Stimulated activated CD4-positive, alpha-beta T cell treated with anti-CD3 and anti-CD28 coated beads, Interleukin-1b, Interleukin-23, amount 100 ng/mL, for 4 hours (primary cell): ENCODE data around the gene CD300A.

Experiments used
- DNase-seq, 2 donors: peaks; one replicate each; pipeline ENCODE4 v3.0.0-alpha.2; 2020; ENCODE audit warnings: low read depth in 2 of 2

Gene CD300A

DNA sequence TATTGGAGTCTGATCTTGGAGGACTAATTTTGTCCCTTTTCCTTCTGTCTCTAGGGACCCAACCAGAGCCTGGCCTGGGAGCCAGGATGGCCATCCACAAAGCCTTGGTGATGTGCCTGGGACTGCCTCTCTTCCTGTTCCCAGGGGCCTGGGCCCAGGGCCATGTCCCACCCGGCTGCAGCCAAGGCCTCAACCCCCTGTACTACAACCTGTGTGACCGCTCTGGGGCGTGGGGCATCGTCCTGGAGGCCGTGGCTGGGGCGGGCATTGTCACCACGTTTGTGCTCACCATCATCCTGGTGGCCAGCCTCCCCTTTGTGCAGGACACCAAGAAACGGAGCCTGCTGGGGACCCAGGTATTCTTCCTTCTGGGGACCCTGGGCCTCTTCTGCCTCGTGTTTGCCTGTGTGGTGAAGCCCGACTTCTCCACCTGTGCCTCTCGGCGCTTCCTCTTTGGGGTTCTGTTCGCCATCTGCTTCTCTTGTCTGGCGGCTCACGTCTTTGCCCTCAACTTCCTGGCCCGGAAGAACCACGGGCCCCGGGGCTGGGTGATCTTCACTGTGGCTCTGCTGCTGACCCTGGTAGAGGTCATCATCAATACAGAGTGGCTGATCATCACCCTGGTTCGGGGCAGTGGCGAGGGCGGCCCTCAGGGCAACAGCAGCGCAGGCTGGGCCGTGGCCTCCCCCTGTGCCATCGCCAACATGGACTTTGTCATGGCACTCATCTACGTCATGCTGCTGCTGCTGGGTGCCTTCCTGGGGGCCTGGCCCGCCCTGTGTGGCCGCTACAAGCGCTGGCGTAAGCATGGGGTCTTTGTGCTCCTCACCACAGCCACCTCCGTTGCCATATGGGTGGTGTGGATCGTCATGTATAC is 26.5 kb upstream of the CD300A start:
- DNase-seq, result no peak

DNA sequence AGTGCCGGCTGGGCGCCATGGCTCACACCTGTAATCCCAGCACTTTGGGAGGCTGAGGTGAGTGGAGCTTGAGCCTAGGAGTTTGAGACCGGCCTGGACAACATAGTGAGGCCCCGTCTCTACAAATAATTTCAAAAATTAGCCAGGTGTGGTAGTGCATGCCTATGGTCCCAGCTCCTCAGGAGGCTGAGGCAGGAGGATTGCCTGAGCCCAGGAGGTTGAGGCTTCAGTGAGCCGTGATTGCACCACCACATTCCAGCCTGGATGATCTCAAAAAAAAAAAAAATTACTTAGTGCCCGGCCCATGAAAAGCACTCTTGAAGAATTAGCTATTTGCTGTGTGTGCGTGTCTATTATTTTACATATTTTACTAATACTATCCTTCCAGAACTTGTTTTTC is 24.9 kb upstream of the CD300A start:
- no peak for DNase-seq

DNA sequence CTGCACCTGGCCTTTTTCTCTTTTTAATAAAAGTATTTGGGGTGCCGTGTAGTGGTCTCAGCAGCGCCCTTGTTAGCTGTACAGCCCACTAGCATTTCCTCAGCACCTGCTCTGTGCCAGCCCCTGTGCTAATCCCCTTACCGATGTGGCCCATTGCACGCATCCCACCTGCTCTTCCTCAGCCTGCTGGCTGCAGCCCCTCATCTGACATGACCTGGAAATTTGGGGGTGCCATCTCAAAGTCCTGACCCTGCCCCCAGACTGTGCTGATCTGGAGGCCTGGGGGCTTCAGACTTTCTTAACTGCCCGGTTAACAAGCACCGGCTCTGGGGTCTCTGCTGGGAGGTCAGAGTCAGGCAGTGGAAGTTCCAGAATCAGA is 24.2 kb upstream of the CD300A start:
- DNase-seq, result no peak

DNA sequence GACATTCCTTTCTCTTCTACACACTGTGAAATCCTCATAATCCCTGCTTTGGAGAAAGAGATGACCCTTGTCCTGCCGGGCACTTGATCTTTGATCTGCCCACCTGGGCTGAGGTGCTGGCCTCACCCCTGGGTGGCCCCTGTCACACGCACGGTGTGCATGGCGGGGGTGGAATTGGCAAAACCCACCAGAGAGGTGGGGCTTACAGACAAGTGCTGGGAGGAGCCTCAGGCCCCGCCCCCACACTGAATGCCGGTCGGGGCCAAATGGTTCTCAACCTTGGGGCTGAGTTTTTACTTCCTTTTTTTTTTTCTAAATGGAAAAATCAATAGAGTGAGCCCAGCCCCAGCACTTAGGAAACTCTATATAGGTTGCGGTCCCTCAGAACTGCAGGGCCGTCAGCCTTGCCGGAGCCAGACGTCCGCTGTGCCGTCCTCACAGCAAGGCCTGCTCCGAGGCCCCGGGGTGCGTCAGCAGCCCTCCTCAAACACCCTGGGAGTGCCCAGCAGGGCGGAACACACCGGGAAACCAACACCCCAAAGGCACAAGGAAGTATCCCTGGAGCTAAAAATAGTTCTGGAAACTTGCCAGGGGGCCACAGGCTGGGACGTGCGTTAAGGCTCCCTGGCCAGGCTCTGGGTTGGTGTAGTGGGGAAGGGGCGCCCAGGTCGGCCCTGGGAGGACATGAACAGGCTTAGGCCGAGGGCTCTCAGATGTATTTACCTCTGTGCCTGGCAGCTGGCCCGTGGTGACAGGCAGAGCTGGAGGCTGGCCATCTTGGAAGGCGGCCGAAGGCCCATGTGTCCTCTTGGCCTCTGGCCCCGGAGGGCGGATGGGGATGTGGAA is 23.5 kb upstream of the CD300A start:
- no peak for DNase-seq

DNA sequence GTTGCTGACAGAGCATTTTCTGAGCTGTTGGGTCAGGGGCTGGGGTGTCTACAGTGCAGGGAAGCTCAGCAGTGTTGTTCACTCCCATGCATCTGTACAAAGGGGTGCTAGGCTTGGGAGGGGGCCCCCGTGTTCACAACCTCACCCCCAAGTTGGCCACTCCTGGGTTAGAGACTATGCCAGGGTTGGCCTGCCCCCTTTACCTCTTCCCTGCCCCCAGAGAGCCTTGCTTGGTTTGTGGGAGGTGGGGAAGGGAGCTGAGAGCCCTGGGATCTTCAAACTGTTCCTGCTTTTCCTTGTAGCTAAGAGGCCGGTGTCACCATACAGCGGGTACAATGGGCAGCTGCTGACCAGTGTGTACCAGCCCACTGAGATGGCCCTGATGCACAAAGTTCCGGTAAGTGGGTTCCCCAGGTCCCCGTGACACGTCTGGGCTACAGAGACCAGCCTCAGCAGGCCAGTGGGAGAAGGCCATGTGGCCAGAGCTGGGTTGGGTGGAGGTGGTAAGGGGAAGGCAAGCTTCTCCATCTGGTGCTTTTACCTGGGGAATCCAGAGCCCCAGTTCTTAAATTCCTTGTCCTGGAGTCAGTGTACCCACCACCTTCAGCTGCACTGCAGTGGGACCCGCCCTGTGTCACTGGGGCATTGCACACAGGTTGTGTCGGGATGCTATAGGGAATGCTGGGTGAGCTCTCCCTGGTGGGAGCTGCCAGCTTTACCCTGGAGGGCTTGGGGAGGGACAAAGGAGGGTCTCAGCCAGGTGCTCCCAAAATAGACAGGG is 22.7 kb upstream of the CD300A start:
- DNase-seq, result no peak

DNA sequence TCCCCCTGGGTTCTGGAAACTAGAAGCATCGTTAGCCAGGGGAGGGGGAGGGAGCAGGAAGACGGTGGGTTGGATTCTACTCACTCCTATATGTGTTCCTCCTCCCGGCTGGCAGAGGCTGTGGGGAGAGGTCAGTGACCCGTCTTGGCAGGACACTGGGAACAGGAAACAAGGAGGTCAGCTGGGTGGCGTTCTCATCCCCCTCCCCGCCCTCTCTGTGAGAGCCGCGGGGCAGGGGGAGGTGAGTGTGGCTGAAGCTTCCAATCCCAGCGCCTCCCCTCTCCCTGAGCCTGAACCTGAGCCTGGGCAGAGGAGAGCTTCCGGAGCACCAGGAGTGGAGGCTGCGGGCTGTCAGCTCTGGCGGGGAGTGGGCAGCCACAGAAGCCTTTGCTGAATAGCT is 22.0 kb upstream of the CD300A start:
- no peak for DNase-seq

DNA sequence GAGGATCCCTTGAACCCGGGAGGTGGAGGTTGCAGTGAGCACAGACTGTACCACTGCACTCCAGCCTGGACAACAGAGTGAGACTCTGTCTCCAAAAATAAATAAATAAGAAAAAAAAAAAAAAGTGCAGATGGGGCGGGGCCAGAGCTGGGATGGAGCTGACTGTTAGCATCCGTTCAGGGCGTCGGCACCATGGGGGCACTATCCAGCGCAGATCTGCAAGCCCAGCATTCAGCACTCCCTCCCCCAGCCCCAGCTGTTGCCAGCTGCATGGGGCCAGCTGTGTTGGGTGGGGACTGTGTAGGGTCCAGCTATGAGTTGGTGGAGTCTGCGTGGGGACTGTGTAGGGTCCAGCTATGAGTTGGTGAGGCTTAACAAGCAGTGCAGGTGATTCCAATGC is 21.3 kb upstream of the CD300A start:
- no peak for DNase-seq

DNA sequence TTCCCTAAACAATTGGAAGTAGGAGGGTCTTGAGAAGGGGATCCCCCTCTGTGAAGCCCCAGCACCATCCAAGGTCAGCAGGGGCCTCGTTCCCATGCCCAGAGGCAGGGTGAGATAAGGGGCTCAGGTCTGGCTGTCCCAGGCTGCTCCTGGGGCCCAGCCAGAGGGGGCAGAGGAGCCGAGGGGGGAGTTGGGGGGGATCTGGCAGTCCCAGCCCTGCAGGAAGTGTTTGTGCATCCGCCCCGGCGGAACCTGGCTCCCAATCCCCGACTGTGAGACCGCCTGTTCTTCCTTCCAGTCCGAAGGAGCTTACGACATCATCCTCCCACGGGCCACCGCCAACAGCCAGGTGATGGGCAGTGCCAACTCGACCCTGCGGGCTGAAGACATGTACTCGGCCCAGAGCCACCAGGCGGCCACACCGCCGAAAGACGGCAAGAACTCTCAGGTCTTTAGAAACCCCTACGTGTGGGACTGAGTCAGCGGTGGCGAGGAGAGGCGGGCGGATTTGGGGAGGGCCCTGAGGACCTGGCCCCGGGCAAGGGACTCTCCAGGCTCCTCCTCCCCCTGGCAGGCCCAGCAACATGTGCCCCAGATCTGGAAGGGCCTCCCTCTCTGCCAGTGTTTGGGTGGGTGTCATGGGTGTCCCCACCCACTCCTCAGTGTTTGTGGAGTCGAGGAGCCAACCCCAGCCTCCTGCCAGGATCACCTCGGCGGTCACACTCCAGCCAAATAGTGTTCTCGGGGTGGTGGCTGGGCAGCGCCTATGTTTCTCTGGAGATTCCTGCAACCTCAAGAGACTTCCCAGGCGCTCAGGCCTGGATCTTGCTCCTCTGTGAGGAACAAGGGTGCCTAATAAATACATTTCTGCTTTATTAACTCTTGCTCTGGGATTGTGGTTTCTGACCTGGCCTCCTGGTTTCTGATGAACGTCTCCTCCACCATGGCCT is 19.6 kb upstream of the CD300A start:
- DNase-seq, result no peak

DNA sequence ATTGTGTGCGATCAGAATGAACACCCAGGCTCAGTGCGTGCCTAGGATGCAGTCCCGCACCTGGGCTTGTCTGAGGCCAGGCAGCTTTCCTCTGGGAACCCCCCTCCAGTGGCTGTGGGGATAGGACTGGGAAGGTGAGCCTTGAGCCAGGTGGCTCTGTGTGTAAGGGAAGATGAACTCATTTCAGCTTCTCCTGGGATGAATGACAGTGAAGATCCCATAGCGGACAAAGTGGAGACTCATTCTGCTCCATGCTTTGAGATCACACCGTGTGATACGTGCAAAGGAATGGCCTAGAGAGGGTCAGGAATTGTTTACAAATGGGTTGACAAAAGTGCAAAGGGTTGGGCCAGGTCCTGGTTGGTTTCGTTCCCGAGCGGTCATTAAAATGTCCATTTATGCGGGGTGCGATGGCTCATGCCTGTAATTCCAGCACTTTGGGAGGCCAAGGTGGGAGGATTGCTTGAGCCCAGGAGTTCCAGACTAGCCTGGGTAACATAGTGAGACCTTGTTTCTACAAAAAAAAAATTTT is 18.7 kb upstream of the CD300A start:
- DNase-seq, result no peak

DNA sequence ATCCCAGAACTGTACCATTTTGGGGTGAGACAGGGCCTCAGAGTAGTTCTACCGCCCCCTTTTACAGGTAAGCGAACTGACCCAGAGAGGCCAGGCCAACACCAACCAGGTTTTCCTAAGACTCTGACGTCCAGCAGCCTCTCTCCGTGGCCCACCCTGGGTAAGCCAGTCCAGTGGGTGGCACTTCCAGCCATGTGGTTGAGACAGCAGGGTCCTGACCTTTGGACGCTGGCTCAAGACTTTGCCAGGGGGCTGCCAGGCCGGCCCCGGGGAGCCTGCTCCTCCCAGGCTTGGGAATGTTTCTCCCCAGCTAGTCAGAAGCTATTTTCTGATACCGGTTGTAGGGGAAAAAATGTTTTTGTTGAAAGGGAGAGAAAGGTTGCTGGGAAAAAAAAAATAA is 17.7 kb upstream of the CD300A start:
- DNase-seq, result no peak

DNA sequence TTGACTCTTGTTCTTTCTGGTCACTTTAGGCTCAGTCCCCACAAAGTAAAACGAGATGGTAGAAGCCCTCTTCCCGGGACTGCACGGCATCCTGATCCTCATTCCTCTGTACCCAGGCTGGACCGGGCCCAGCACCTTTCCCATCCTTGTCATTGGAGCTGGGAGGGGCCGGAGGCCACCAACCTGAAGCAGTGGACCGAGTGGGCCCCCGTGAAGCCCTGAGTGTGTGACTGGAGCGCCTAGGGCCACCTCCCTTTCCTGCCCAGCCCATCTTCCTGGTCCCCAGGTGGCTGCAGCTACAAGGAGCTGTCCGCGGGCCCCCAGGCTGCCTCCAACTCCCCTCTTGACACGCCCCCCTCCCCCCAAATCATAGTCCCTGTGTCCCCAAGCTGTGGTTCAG is 17.1 kb upstream of the CD300A start:
- DNase-seq, result no peak

DNA sequence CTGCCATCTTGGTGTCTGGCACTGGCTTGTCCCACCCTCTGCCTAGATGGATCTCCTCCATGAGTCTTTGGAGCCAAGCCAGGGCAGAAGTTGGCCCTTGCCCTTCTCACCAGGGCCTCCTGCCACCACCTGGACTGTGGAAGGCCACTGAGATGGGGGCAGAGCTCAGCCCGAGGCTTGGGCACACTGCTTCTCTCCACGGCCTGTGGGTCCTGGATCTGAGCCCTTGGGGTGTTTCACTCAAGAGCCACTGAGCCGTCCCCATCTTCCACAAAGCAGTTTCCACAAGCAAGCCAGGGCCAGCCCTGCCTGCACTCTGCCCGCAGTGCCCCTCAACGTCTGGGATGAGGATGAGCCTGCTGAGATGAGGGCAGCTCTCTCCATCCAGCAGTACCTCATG is 16.7 kb upstream of the CD300A start:
- no peak for DNase-seq

DNA sequence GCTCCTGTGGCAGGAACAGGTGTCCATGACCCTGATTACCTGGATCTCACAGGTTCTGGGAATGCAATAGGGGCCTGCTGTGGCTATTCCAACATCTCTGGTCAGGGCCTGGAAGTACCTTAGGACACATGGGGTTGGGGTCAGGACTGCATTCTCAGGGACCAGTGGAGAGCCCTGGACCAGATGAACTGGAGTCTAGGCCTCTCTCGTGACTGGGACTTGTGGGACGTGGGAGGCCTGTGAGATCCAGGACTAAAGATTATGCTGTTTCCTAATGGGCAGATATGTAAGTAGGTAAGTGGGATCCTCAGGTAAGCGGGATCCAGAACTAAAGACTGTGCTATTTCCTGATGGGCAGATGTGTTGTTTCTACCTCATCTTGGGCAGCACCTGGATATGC is 16.2 kb upstream of the CD300A start:
- no peak for DNase-seq

DNA sequence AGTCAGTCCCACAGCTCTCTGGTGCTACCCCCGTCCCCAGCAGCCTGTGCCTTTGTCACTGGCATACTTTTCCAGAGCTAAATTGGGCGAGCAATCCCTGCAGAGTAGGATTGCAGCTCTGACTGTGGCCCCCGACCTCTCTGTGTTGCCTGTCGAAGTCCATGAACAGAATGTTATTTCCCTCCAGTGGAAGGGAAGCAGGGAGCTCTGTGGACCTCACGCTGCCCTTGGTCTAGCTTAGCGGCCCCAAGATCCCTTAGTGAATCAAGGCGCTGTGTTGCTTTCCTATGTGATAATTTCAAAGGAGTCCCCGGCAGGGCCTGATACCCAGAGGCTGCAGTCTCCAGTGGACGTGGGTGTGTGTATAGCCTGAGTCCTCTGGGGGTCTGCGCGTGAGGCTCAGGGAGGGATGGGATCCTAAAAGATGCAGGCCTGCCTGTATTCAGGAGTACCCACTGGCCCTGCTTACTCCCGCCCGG is 15.5 kb upstream of the CD300A start:
- no peak for DNase-seq

DNA sequence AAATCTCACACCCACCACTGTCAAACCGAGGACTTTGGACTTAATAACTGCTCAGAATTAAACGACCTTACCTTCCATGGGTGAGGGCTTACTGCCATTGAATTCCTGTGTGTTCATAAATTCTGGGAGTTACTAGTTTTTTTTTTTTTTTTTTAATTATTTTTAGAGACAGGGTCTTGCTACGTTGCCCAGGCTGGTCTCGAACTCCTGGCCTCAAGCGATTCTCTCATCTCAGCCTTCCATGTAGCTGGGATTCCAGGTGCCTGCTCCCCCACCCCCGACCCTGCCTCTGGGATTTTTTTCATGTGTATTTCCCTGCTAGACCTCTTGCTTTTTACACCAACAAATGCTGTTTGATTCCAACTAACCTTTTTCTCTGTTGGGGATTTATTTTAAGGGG is 14.9 kb upstream of the CD300A start:
- DNase-seq, result no peak

DNA sequence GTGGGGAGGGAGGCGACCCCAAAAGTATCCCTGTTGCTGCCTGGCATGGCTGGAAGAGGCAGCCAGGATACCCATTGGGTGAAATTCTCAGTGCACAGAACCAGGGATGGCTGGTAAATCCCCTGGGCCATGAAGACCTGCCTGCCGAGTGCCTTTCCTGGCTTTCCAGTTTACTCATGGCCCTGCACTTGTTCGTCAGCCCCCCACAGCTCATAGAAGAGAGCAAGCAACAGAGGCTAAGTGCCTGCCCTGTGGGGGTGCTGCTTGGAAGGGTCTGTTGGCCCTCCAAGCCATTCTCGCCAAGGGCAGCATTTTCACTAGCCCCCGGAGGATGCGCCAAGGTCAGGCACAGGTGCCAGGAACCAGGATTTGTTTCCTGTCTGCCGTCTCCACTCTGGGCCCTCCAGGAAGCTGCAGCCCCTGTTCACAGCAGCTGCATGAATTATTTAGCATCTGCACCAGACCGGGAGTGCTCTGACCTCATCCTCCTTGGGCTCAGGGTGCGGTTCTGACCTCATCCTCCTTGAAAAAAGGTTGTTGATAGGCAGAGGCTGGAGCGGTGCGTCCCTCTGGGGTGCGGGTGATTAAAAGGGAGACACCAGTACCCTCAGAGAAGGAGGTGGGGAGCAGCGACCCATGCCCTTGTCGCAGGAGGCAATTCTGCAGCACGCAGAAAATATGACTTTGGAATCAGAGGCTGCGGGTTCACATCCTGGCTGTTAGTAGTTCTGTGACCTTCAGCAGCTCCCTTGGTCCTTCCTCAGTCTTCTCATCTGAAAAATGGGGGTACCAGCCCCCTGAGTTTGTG is 14.2 kb upstream of the CD300A start:
- DNase-seq, result no peak

DNA sequence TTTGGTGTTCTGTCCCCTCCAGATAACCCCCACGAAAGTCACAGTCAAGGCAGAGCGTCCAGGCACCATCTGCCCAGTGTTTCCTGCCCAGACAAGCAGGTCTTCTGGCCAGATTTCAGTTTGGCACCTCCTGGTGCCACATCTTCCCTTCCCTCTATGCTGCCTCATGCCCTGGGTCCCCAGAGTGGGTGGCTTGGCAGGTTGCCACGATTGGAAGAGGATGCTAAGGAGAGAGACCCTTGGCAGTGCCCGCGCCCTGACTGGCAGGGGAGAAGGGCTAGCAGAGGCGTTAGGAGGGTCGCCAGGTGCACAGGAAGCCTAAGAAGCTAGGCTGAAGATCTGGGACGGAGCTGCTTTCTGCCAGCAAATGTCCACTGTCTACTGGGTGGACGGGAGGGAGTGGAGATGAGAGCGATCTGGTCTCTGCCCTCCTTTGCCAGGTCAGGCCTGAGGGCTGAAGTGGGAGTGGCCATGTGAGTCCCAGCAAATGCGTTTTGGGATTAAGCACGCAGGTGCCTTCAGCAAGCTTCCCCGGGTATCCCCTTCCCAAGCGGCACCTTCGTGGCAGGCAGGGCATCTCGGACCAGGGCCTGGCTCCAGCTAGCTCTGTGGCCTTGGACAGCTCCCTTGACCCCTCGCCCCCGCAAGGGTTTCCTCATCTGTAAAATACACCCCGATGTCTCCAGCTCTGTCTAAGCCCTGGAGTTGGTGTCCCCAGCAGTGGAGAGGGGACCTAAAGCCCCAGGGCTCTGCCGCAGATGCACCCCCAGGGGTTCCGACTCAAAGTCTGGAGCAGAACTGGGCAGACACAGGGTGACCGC is 13.4 kb upstream of the CD300A start:
- DNase-seq, result no peak

DNA sequence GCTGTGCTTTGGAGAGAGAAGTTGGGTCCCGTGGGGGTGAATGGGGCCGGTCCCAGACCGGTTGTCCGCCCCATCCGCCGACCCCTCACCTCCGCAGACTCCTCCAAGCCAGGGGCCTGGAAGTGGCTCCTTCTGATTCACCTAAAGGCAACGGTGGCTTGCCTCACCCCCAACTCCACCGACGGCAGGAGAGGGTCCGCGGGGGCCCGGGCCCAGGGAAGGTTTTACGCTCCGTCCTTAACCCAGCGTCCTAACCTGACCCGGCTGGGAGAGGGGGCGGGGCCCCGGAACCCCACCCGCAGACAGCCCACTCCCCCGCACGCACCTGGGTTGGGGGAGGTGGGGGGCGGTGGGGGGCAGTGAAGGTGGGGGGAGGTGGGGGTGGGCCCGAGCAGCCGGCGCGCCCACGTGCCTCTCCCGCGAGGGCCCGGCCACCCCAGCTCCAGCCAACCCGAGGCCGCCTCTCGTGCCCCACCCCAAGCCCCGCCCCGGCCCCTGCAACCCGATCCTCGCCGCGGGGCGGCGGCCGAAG is 12.7 kb upstream of the CD300A start:
- peak; percentile 36 to 67 for DNase-seq
